Measurements from ENCODE around the gene ITGAL.
A peak's percentile ranks its signal among the peaks of the same experiment; 100 is the strongest.
"Not testable (repeated sequence)": the region's sequence is repeated elsewhere in the genome, so short reads cannot be mapped to it uniquely, and the experiment has no call there.

Gene ITGAL

GRCh38 chr16:30499284-30499683 is 26.7 kb downstream of the ITGAL start:
- no peak for DNase-seq

GRCh38 chr16:30503403-30504296 is 31.1 kb downstream of the ITGAL start:
- DNase-seq, result no peak

GRCh38 chr16:30509081-30509765 is 36.7 kb downstream of the ITGAL start:
- DNase-seq, result no peak

GRCh38 chr16:30510376-30510938 is 37.9 kb downstream of the ITGAL start:
- no peak for DNase-seq

- no peak for DNase-seq
Measured at GRCh38 chr16:30511509-30511908, 39.0 kb downstream of the ITGAL start.

- DNase-seq, result no peak
Measured at GRCh38 chr16:30515275-30515674, 42.7 kb downstream of the ITGAL start.

GRCh38 chr16:30518552-30518951 is 46.0 kb downstream of the ITGAL start:
- no peak for DNase-seq

GRCh38 chr16:30519120-30520049 is 46.8 kb downstream of the ITGAL start:
- no peak for DNase-seq

- DNase-seq, result no peak
Measured at GRCh38 chr16:30521476-30521872, 48.9 kb downstream of the ITGAL start.

- no peak for DNase-seq
Measured at GRCh38 chr16:30521873-30522641, 49.5 kb downstream of the ITGAL start.

- not testable (repeated sequence) for DNase-seq
Measured at GRCh38 chr16:30522702-30523463, 50.3 kb downstream of the ITGAL start.

- DNase-seq, result no peak
Measured at GRCh38 chr16:30523768-30524574, 51.4 kb downstream of the ITGAL start.

- no peak for DNase-seq
Measured at GRCh38 chr16:30524575-30525568, 52.3 kb downstream of the ITGAL start.

- no peak for DNase-seq
Measured at GRCh38 chr16:30525844-30526136, 53.2 kb downstream of the ITGAL start.

GRCh38 chr16:30526137-30526822 is 53.7 kb downstream of the ITGAL start, which contains the start of gene ZNF768:
Gene ZNF768, minus strand, starts transcription at chr16:30526566. Its CDS starts 153 bp downstream, at chr16:30526413.
- no peak for DNase-seq

- DNase-seq, result peak; percentile 98
Measured at GRCh38 chr16:30526823-30527634, 54.5 kb downstream of the ITGAL start.

- DNase-seq, result no peak
Measured at GRCh38 chr16:30527635-30528178, 55.2 kb downstream of the ITGAL start.

All from NCI-H2171 (cell line).